K562 (cell line): ENCODE measurements around the gene PGAM2. TPM values are rescaled to one million over a fixed set of nuclear protein-coding genes. Genes with fewer than 3 reads are reported as not detected.

Experiments used
- ATAC-seq: fragments of 200-7000 bp; cut with Tn5 transposase; 3 replicates; pipeline ENCODE4 v1.9.1; 2020; ENCODE audit warnings: moderate library complexity
- BruUV-seq: library from RNA; stranded (reverse); fragments of 400-500 nt; replicated peaks from 2 replicates; lab custom pipeline; 2021; lab: Mats Ljungman, UMichigan
- CTCF ChIA-PET: fragments of 300-600 bp; formaldehyde crosslinking; extraction: SDS; loops from one replicate; lab custom pipeline; 2021; ENCODE audit warnings: low intra/inter-chr PET ratio; lab: Yijun Ruan, JAX
- POLR2A ChIA-PET: fragments of 300-600, 350-650 bp; sonication (Branson Sonifier 250); formaldehyde crosslinking; extraction: SDS; loops from one replicate; lab custom pipeline; 2021; ENCODE audit warnings: antibody characterized with exemption, inconsistent platforms; lab: Yijun Ruan, JAX
- DNase-seq, 4 experiments: peaks; one replicate each; pipeline versions ENCODE4 v3.0.0 to v3.0.0-alpha.2; 2011 to 2018; ENCODE audit warnings: low spot score in 3 of 4, mixed read lengths in 3 of 4; ENCODE audit errors: extremely low read depth in 1 of 4
- FAIRE-seq: peaks from 2 replicates; lab custom pipeline; 2011; peaks lifted over from hg19 to GRCh38; lab: Jason Lieb, UNC
- H2AFZ ChIP-seq: 2 replicates; pipeline ENCODE4 v1.6.0; 2011; ENCODE audit warnings: low read depth, low read length, control low read depth, inconsistent platforms
- H3K27ac ChIP-seq: fragments of 200-600 bp; 3 replicates; pipeline ENCODE4 v1.8.0; 2011; ENCODE audit warnings: low read depth, mild to moderate bottlenecking, control low read depth, inconsistent platforms, low read length, moderate library complexity, mixed read lengths; ENCODE audit errors: extremely low read depth
- H3K27me3 ChIP-seq, 2 experiments: fragments of 300-600 bp in 1 of 2; 2 replicates in 1 of 2; 3 replicates in 1 of 2; pipeline versions ENCODE4 v1.6.0 to v1.8.0; 2011; ENCODE audit warnings: inconsistent platforms in 2 of 2, low read length in 2 of 2, mild to moderate bottlenecking in 1 of 2, mixed read lengths in 1 of 2, moderate library complexity in 1 of 2; ENCODE audit not compliant: control insufficient read depth in 2 of 2, insufficient read depth in 2 of 2
- H3K36me3 ChIP-seq: fragments of 300-600 bp; 3 replicates; pipeline ENCODE4 v1.8.0; 2011; ENCODE audit warnings: mild to moderate bottlenecking, low read length, inconsistent platforms; ENCODE audit not compliant: control insufficient read depth, insufficient read depth
- H3K4me1 ChIP-seq, 2 experiments: fragments of 200-600 bp in 1 of 2; replicated peaks in 1 of 2; 2 replicates in 1 of 2; 3 replicates in 1 of 2; pipeline versions ENCODE4 v1.5.1 to v1.8.0; 2011; ENCODE audit warnings: inconsistent platforms in 2 of 2, low read length in 2 of 2, mild to moderate bottlenecking in 1 of 2, mixed read lengths in 1 of 2, moderate library complexity in 1 of 2; ENCODE audit not compliant: control insufficient read depth in 2 of 2, insufficient read depth in 2 of 2
- H3K4me2 ChIP-seq: 2 replicates; pipeline ENCODE4 v1.6.1; 2011; ENCODE audit warnings: low read length, control low read depth, inconsistent platforms, mixed read lengths; ENCODE audit not compliant: insufficient read depth
- H3K4me3 ChIP-seq: fragments of 200-600 bp; sonication (generic), shearing (Covaris generic); 2 replicates; pipeline ENCODE4 v1.5.1; 2016; ENCODE audit warnings: control low read depth, inconsistent platforms
- H3K79me2 ChIP-seq: fragments of 200-600 bp; 3 replicates; pipeline ENCODE4 v1.8.0; 2011; ENCODE audit warnings: low read length, inconsistent platforms; ENCODE audit not compliant: control insufficient read depth, insufficient read depth
- H3K9ac ChIP-seq, 2 experiments: 2 replicates each; pipeline versions ENCODE4 v1.6.0 to v1.6.1; 2011; ENCODE audit warnings: low read depth in 2 of 2, low read length in 2 of 2, control low read depth in 1 of 2, inconsistent platforms in 1 of 2, mild to moderate bottlenecking in 1 of 2, mixed read lengths in 1 of 2; ENCODE audit not compliant: insufficient read depth in 1 of 2
- H3K9me1 ChIP-seq: one replicate; pipeline ENCODE4 v1.6.0; 2011; ENCODE audit warnings: inconsistent platforms, mild to moderate bottlenecking, low read length, moderate library complexity; ENCODE audit not compliant: control insufficient read depth, insufficient read depth
- H3K9me3 ChIP-seq: replicated peaks from 2 replicates; pipeline ENCODE4 v1.5.1; 2011; ENCODE audit warnings: low read depth, low read length, inconsistent platforms; ENCODE audit not compliant: control insufficient read depth, insufficient read depth
- H4K20me1 ChIP-seq: replicated peaks from 2 replicates; pipeline ENCODE4 v1.6.1; 2011; ENCODE audit warnings: low read length, inconsistent platforms, mixed read lengths; ENCODE audit not compliant: control insufficient read depth, insufficient read depth
- ARID1B ChIP-seq: fragments of 450-650 bp; IDR thresholded peaks from 2 replicates; pipeline ENCODE4 v1.6.1; 2016; ENCODE audit warnings: antibody characterized with exemption, mild to moderate bottlenecking, inconsistent platforms
- ATF4 ChIP-seq: fragments of 450-650 bp; formaldehyde crosslinking; IDR thresholded peaks from 2 replicates; pipeline ENCODE4 v1.4.0; 2022; ENCODE audit warnings: mild to moderate bottlenecking, moderate library complexity
- BCL6 ChIP-seq: fragments of 250-450 bp; sonication (Bioruptor Pico); IDR thresholded peaks from 2 replicates; pipeline ENCODE4 v1.4.0; 2020
- RCOR1 ChIP-seq, 2 experiments: IDR thresholded peaks; 2 replicates each; pipeline ENCODE4 v1.6.1; 2012; ENCODE audit warnings: low read depth in 2 of 2, low read length in 2 of 2, borderline replicate concordance in 1 of 2, improper control_type of control experiment in 1 of 2
- ZNF224 ChIP-seq: sonication (generic); formaldehyde crosslinking; IDR thresholded peaks from 2 replicates; pipeline ENCODE4 v1.8.0; 2022; ENCODE audit warnings: mild to moderate bottlenecking, missing genetic modification reagents
- WGBS: fragments of 100-300 bp; shearing (Covaris generic); methylation state at CpG from one replicate; pipeline ENCODE4 v1.1.6; 2016; ENCODE audit warnings: low coverage, mixed read lengths; ENCODE audit not compliant: insufficient coverage; ENCODE audit errors: missing lambda C conversion rate; 5-methylcytosine and 5-hydroxymethylcytosine counted together
- in situ Hi-C: fragments of 300-500 bp; cut with MboI; formaldehyde crosslinking; loops from 4 replicates; pipeline ENCODE4 v1.15.0; 2018; ENCODE audit warnings: inconsistent platforms, mixed read lengths
- intact Hi-C: fragments of 100-400 bp; cut with micrococcal nuclease; formaldehyde crosslinking; loops from 2 replicates; pipeline ENCODE4 v1.14.2; 2022
- polyA plus RNA-seq, 8 experiments: library from polyadenylated mRNA; depleted of rRNA in 4 of 8; stranded (reverse) in 5 of 8; unstranded in 3 of 8; fragments of >200 nt; fragmentation: Nextera tagmentation in 2 of 8; fragmentation: Illumina TruSeq in 1 of 8; extraction: Ambion mirVana in 2 of 8; extraction: Trizol in 1 of 8; gene quantifications; 2 replicates each; pipeline versions ENCODE4 v1.2.1 to v1.2.3, GENCODE V29; 2011 to 2014; ENCODE audit warnings: inconsistent platforms in 1 of 8, missing spikeins in 1 of 8
- total RNA-seq, 7 experiments: library from RNA; depleted of rRNA in 6 of 7; stranded (reverse); fragments of >200 nt in 6 of 7; fragmentation: Illumina TruSeq in 2 of 7; extraction: Trizol in 2 of 7; gene quantifications; 2 replicates each; pipeline versions ENCODE4 v1.2.1 to v1.2.3, GENCODE V29; 2011 to 2021; ENCODE audit warnings: low replicate concordance in 1 of 7

PGAM2 gene
- total and polyA plus RNA-seq, 9 of the 15 experiments (the other 6 are each of a cell fraction or from before 2014, with no cell fraction given) = not detected

GRCh38 chr7:44099669-44100068 lies 34.3 kb upstream of the PGAM2 start:
- H3K9ac ChIP-seq = no peak overlapping the region
- H3K36me3 ChIP-seq = no peaks in the 10 kb centered on the region
- no TSS peak for BruUV-seq
- no peaks in the 10 kb centered on the region for H3K79me2 ChIP-seq
- no peaks in the 10 kb centered on the region for H3K9me1 ChIP-seq
- ChIA-PET POLR2A (interaction anchor here (1.2 to 3.2 kb wide), 3 partner anchors 11 to 23 kb away, joined by 3 to 13 read pairs (median 4); no protein-coding TSS in a partner anchor), CTCF (no interaction called here)
- TF ChIP-seq ATF4 = no peak
- no peak for TF ChIP-seq BCL6 (CRISPR knock-in tag)
- TF ChIP-seq RCOR1 (IDR thresholded peaks at IDR 0.05; ENCODE audit: borderline replicate concordance in 1 of 2, low read depth in 2 of 2, low read length in 2 of 2) = no peak
- no peak for TF ChIP-seq ZNF224
- no peak for TF ChIP-seq ARID1B
- no peak for DNase-seq
- no peaks in the 10 kb centered on the region for H3K9me3 ChIP-seq
- H3K4me1 ChIP-seq = peaks cover 0 to 28% of the 10 kb centered on the region in 2 experiments; a peak in 4 of 5 replicates
- no peak overlapping the region for H3K4me3 ChIP-seq
- H3K27ac ChIP-seq = no peak overlapping the region
- intact Hi-C loops = no loop called here
- no peak overlapping the region for H2AFZ ChIP-seq
- no peak overlapping the region for H3K4me2 ChIP-seq
- in situ Hi-C loops = no loop called here
- FAIRE-seq = no peak
- peaks cover 5 to 13% of the 10 kb centered on the region in 2 experiments; a peak in 4 of 5 replicates for H3K27me3 ChIP-seq
- H4K20me1 ChIP-seq = no peaks in the 10 kb centered on the region
- no peak for ATAC-seq
- 31% methylated on average over 4 of the region's 4 CpGs for WGBS
